HAP-1 (cell line): ENCODE measurements around the gene ZNRD2.

Experiments used
- DNase-seq, 2 experiments: peaks; one replicate each; pipeline ENCODE4 v3.0.0-alpha.2; 2016 to 2020; ENCODE audit warnings: low spot score in 2 of 2
- H3K27me3 ChIP-seq: fragments of 250-450 bp; sonication (Bioruptor Pico); 2 replicates; pipeline ENCODE4 v1.5.1; 2020; ENCODE audit warnings: low read depth, mild to moderate bottlenecking, moderate library complexity
- H3K36me3 ChIP-seq: fragments of 250-450 bp; sonication (Bioruptor Pico); replicated peaks from 2 replicates; pipeline ENCODE4 v1.5.1; 2020; ENCODE audit warnings: mild to moderate bottlenecking
- H3K4me1 ChIP-seq: fragments of 250-450 bp; sonication (Bioruptor Pico); 2 replicates; pipeline ENCODE4 v1.5.1; 2020; ENCODE audit warnings: mild to moderate bottlenecking
- H3K4me3 ChIP-seq: fragments of 250-450 bp; sonication (Bioruptor Pico); 2 replicates; pipeline ENCODE4 v1.5.1; 2020; ENCODE audit warnings: mild to moderate bottlenecking, moderate library complexity
- H3K9me3 ChIP-seq: fragments of 250-450 bp; sonication (Bioruptor Pico); 2 replicates; pipeline ENCODE4 v1.5.1; 2020; ENCODE audit warnings: mild to moderate bottlenecking, moderate library complexity
- in situ Hi-C: fragments of 300-500 bp; cut with MboI; formaldehyde crosslinking; loops from 3 replicates; pipeline ENCODE4 v1.14.3; 2020; ENCODE audit warnings: low sequenced_read_pairs, inconsistent platforms, mixed read lengths

ZNRD2 gene

DNA sequence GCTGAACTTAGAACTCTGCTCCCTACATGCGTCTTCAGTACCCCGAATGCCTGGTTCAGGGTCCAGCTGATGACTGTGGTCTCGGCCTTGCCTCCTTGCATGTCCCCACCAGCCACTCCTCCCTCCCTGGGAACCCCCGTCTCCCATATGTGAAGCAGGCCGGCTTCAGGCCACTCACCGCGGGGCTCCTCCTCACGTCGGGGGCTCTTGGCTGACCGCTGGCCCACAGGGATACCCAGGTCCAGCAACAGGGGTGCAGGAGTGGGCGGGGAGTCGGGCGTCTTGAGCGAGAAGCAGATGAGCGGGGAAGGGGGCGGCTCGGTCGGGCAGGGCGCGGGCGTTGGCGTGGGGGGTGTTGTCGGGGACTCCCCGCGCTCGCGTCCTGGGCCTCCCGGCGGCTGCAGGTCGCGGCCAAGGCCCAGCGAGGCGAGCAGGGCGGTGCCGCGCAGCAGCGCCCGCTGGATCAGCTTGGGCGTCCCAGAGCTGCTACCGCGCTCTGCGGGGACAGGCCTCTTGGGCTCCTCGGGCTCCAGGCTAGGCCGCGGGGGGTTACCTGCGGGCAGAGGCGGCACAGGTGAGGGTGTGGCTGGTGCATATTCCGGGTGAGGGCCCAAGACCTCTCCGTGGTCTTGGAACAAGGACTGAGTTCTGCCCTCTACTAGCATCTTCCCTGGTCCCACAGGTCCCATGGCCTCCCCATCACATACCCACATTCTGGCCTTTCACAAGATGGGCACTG is 29.1 kb downstream of the ZNRD2 start:
- H3K36me3 ChIP-seq, result peaks cover 15% of the 10 kb centered on the region
- no peak overlapping the region for H3K4me3 ChIP-seq
- DNase-seq, result no peak
- H3K27me3 ChIP-seq, result no peaks in the 10 kb centered on the region
- no peaks in the 10 kb centered on the region for H3K9me3 ChIP-seq
- in situ Hi-C loops, result no loop called here
- no peaks in the 10 kb centered on the region for H3K4me1 ChIP-seq

DNA sequence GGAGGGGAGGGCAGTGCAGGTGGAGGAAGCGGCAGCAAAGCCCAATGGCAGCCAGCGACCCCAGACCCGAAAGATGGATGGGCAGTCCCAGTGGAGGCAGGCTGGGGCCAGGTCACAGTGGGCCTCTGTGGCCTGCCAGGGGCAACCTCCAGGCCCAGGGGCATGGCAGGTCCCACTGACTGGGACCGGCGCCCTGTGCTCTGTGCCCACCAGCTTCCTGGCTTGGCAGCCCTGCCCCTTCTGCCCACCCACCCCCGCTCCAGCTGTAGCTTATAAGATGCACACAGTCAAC is 29.6 kb downstream of the ZNRD2 start:
- DNase-seq, result no peak
- H3K27me3 ChIP-seq, result no peaks in the 10 kb centered on the region
- no peak overlapping the region for H3K4me3 ChIP-seq
- in situ Hi-C loops, result no loop called here
- no peaks in the 10 kb centered on the region for H3K4me1 ChIP-seq
- no peaks in the 10 kb centered on the region for H3K9me3 ChIP-seq
- H3K36me3 ChIP-seq, result peaks cover 19% of the 10 kb centered on the region

DNA sequence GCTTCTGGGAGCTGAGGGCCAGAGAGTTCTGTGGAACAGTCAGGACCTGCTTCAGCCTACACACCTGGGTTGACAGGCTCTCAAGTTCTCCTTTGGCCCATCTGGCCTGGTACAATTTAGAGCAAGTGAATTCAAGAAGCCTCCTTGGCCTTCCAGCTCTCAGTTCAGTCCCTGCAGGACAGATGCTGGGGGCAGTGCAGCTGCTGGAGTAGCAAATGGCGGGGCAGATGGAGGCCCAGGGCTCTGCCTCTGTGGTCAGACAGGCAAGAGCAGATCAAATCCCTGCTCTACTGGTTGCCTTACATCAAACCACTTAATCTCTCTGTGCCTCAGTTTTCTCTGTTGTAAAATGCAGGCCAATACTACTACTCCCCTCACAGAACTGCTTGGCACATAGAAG is 34.0 kb downstream of the ZNRD2 start:
- Histone ChIP-seq H3K27me3 (no peaks in the 10 kb centered on the region), H3K4me1 (no peaks in the 10 kb centered on the region), H3K9me3 (no peaks in the 10 kb centered on the region), H3K4me3 (no peak overlapping the region), H3K36me3 (peaks cover 19% of the 10 kb centered on the region)
- in situ Hi-C loops, result no loop called here
- no peak for DNase-seq

DNA sequence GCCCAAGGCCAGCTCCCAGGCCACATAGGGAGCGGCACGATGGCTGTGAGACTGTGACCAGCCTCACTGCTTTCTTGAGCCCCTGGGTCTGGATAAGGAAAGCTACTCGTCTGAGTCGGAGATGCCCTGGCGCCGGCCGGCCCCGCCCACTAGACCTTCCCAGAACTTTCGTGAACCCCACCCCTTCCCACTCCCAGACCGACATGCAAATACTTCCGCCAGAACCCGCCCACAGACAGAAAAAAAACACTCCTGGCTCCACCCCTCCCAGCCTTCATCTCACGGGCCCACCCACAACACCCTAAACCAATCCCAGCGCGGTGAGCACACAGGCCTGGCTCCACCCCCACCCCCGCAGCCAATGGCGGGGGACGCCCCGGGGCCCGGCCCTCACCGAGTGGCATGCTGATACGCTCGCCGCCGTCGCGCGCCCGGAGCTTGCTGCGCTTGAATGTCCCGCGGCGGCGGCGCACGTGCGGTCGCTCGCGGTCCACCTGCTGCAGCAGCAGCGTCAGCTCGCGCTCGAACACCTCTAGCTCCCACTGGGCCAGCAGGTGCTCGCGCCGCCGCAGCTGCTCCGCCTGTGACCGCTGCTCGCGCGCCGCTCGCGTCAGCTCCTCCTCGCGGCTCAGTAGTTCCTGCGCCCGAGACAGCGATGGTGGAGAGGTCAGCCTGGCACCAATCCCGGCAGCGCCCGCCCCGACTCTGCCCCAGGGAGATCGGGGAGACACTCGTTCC is 36.8 kb downstream of the ZNRD2 start:
- peaks cover 19% of the 10 kb centered on the region for H3K36me3 ChIP-seq

DNA sequence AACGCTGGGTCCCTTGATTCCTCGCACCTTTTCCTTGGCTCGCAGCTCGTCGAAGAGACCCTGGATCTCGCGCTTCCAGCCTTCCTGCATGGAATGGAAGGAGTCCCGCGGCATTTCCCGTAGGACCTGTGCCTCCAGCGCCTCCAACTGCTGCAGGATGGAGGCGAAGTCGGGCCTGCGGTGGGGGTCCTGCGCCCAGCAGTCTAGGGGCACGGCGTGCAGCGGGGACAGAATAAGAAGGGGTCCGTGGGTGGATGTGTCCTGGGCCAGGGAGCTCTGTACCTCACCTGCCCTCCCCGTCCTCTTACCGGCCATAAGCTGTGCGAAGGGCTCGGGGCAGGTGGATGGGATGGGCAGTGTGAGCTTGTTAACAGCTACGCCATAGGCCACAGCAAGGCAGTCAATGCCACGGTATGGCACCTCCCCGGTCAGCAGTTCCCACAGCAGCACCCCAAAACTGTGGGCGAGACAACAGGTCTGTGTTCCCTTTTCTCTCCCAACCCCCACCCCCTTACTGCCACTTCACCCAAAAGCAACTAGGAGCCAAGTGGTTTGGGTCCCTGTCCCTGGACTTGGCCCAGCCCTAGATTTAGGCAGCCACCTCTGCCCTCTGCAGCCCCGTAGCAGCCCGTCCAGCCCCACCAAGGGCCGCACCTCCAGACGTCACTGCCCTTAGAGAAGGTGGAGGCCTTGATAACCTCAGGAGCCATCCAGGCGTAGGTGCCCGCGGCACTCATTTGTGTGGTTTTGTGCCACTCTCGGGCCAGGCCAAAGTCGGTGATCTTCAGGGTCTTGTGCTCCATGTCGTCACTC is 37.5 kb downstream of the ZNRD2 start:
- Histone ChIP-seq H3K27me3 (no peaks in the 10 kb centered on the region), H3K36me3 (peaks cover 19% of the 10 kb centered on the region), H3K4me1 (peaks cover 3% of the 10 kb centered on the region; the same call in 1 of the 2 replicates), H3K4me3 (no peak overlapping the region), H3K9me3 (no peaks in the 10 kb centered on the region)
- in situ Hi-C loops, result no loop called here
- DNase-seq, result no peak

More for the DNA sequence above, 36.8 kb downstream of the ZNRD2 start:
- in situ Hi-C loops, result no loop called here
- Histone ChIP-seq H3K4me1 (peaks cover 2% of the 10 kb centered on the region; the same call in 1 of the 2 replicates), H3K9me3 (no peaks in the 10 kb centered on the region), H3K27me3 (no peaks in the 10 kb centered on the region), H3K4me3 (no peak overlapping the region)
- peak in 1 of 2 experiments; percentile 67 for DNase-seq

DNA sequence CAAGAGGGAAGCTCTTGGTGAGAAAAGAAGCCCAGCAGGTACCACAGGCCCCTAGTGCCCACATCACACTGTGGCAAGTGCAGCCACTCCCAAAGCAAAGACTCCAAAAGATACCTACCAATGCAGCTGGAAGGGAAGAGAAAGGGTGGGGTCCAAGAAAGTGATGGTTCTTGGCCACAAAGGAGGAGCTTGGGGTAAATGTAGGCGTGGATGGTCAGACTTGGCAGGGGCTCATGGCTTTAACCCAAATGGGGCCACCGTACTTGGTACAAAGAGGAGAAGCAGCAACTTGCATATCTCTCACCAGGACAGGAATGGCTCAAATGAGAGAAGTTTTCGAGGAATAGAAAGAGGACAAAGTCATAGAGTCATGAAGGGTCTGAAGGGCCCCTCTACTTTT is 39.0 kb downstream of the ZNRD2 start:
- Histone ChIP-seq H3K4me1 (peaks cover 7% of the 10 kb centered on the region), H3K36me3 (peaks cover 15% of the 10 kb centered on the region), H3K9me3 (no peaks in the 10 kb centered on the region), H3K4me3 (no peak overlapping the region), H3K27me3 (no peaks in the 10 kb centered on the region)
- in situ Hi-C loops, result no loop called here
- no peak for DNase-seq

DNA sequence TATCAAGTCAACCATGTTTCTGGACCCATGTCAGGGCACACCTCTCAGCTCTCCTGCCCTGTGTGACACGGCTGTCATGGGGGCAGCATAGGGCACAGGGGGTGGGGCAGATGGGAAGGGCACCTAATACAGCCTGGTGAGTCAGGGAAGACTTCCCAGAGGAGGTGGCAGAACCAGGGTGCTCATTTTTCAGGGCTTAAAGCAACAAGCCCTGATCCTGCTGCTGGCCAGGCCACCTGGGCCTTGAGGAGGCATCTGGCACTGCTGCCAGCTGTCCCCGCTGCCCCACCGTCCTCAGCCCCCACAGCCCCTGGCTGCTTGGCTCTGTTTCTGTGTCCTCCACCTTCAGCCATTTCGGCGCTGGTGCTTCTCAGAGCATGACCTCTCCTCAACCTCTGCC is 39.4 kb downstream of the ZNRD2 start:
- in situ Hi-C loops, result no loop called here
- no peak for DNase-seq
- H3K27me3 ChIP-seq, result no peaks in the 10 kb centered on the region
- no peak overlapping the region for H3K4me3 ChIP-seq
- no peaks in the 10 kb centered on the region for H3K9me3 ChIP-seq
- H3K36me3 ChIP-seq, result peaks cover 10% of the 10 kb centered on the region
- peaks cover 7% of the 10 kb centered on the region for H3K4me1 ChIP-seq

DNA sequence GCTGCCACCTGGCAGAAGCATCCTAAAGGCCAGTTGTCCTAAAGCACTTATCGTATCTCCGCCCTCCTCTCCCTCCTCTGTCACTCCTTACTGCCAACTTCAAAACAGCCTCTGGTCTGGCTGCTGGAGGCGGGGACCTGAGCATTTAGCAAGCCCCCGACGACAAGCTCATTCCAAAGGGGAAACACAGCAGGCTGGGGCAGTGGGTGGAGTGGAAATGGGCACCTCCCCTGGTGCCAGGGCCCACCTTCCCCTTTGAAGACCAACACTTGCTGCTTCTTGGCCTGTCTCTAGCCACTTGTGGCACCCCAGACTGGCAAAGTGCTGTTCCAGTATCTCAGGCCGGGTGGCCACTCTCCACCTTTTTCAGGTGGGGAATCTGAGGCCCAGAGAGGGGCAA is 40.1 kb downstream of the ZNRD2 start:
- H3K4me1 ChIP-seq, result peaks cover 7% of the 10 kb centered on the region
- H3K36me3 ChIP-seq, result peaks cover 6% of the 10 kb centered on the region; the same call in 1 of the 2 replicates
- DNase-seq, result no peak
- in situ Hi-C loops, result no loop called here
- H3K9me3 ChIP-seq, result no peaks in the 10 kb centered on the region
- no peaks in the 10 kb centered on the region for H3K27me3 ChIP-seq
- no peak overlapping the region for H3K4me3 ChIP-seq

DNA sequence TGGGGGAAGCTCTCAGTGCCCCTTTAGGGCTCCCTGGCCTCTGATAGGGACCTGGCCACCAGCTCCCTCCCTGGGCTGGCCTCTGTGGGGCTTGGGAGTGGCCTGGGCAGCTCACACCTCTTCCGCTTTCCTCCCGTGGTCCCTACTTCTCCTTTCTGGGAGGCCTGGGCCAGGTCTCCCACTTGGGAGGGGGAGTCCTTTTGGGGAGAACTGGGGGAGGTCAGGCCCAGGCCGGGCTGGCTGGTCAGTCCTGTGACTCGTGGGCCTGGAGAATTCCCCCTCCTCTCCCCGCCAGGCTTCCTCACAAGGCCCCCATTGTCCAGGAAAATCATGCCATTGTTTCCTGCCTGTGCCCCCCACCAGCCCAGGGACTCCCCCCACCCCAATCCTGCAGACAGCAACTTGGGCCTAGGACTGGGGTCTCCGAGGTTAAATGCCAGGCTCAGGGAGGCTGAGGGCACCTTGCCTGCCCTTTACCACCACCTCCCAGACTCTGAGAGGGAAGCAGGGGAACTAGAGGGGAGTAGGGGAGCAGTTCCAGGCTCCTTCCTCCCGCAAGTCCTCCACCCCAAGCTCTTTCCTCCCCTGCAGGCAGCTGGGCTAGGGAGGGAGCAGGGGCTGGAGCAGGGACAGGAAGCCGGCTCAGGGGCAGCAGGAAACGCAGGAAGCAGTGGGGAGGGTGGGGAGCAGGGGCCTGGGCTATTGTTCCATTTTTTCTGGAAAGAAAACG is 40.9 kb downstream of the ZNRD2 start:
- peaks cover 7% of the 10 kb centered on the region for H3K4me1 ChIP-seq
- H3K27me3 ChIP-seq, result no peaks in the 10 kb centered on the region
- no peak overlapping the region for H3K4me3 ChIP-seq
- in situ Hi-C loops, result no loop called here
- H3K36me3 ChIP-seq, result no peaks in the 10 kb centered on the region; the same call in 1 of the 2 replicates
- DNase-seq, result no peak
- H3K9me3 ChIP-seq, result no peaks in the 10 kb centered on the region

DNA sequence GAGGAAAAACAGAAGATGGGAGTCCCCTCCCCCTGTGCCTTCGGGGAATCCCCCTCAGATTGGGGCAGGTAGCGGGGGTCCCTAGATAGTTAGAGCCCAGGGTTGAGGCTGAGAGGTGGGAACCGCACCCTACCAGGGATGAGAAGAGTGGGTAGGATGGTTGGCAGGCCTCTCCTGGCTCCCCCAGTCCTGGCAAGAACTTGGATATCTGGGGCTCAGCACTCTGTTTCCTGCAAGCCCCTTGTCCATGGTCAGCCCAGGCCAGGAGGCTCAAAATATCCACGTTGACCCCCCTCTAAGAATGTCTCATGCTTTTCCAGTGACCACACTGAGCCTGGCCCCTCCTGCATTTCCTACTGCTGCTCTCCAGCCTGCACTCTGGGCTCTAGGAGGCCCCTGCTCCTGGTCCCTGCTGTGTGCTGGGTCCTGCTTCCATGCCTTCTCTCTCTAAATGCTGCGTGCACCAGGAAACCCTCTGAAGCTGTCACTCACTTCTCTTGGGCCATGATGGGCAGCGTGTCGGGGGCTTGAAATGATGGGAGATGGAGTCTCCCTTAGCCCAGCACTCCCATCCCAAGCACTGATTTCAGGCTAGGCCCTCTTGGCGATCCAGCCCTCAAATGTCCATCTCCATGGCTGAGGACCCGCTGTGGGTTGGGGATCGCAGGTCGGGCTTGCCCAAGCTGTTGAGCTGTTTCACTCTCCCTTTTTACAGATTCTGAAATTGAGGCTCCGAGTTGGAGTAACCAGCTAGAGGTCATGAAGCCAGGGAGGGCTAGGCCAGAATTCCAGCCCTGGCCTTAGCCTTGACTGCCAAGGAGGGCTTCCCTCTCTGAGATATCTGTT is 41.7 kb downstream of the ZNRD2 start:
- in situ Hi-C loops, result no loop called here
- peaks cover 5% of the 10 kb centered on the region for H3K36me3 ChIP-seq
- DNase-seq, result no peak
- no peaks in the 10 kb centered on the region for H3K9me3 ChIP-seq
- H3K4me3 ChIP-seq, result no peak overlapping the region
- peaks cover 9% of the 10 kb centered on the region for H3K4me1 ChIP-seq
- H3K27me3 ChIP-seq, result no peaks in the 10 kb centered on the region

DNA sequence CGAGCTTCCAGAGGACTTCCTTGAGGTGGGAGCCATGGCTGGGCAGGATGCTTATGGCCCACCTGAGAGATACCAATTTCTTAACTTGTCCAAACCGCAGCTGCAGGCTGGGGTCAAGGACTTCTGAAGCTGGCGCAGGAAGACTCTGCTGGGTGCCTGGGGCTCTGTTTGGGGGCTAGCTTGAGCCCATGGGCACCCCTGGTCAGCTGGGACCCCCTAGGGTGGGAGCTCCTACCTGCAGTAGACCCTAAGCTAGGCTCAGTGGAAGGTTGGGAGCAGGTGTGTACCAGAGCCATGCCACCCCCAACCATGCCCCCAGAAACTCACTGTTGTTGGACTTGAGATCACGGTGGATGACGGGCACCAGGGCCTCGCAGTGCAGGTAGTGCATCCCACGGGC is 42.4 kb downstream of the ZNRD2 start:
- H3K4me1 ChIP-seq, result peaks cover 9% of the 10 kb centered on the region
- H3K9me3 ChIP-seq, result no peaks in the 10 kb centered on the region
- no peak for DNase-seq
- H3K4me3 ChIP-seq, result peak overlapping the region; percentile 86; the same call in 1 of the 2 replicates
- no peaks in the 10 kb centered on the region for H3K27me3 ChIP-seq
- peaks cover 11% of the 10 kb centered on the region for H3K36me3 ChIP-seq
- in situ Hi-C loops, result no loop called here

DNA sequence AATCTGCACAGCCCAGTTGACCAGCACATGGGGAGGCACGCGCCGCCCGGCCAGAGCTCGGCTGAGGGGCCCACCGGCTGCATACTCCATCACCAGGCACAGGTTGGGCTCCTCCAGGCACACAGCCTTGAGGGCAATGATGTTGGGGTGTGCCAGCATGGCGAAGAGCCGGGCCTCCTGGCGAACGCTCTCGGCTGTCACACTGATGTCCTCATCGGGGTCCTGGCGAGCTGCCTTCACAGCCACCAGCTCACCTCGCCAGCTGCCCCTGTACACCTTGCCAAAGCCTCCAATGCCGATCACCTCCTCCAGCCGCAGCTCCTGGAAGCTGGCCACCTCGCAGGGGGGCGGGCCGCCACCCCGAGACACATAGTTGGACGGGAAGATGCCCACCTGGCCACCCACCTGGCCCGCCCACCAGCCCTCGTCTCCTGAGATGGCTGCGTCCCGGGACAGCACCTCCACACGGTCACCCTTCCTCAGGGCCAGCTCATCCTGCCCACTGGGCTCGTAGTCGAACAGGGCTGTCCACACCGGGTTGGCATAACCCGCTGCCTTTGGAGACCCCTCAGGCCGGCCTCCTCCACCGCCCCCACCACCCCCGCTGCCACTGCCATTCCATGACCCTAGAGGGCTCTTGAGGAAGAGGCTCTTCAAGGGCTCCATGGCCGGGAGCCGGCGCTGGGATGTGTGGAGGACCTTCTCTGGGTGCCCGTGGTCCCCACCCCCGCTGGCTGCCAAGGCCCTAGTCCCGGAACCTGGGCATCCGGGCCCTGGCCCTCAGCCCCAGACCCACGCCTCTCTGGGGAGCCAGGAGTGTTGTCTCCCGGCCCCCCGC is 43.0 kb downstream of the ZNRD2 start:
- Histone ChIP-seq H3K9me3 (no peaks in the 10 kb centered on the region), H3K36me3 (peaks cover 17% of the 10 kb centered on the region), H3K27me3 (no peaks in the 10 kb centered on the region), H3K4me3 (peak overlapping the region; percentile 86), H3K4me1 (peaks cover 9% of the 10 kb centered on the region)
- DNase-seq, result peak in 1 of 2 experiments; percentile 36
- in situ Hi-C loops, result no loop called here
